ENCODE measurements around the gene SLC45A3.

SLC45A3 gene

GRCh38 chr1:205632669-205633169 lies 47.6 kb downstream of the SLC45A3 start:
- Histone ChIP-seq H3K4me3 (ENCODE audit: extremely low read depth, insufficient read depth, low read length, poor library complexity, severe bottlenecking) (peak overlapping the region; percentile 72), H3K4me1 (ENCODE audit: control insufficient read depth, insufficient read depth, low read length, poor library complexity, severe bottlenecking) (peaks cover 4% of the 10 kb centered on the region), H3K9me3 (ENCODE audit: control insufficient read depth, low read length) (no peaks in the 10 kb centered on the region), H3K27ac (ENCODE audit: low read depth, low read length, severe bottlenecking) (peak overlapping the region; percentile 97), H3K36me3 (ENCODE audit: control insufficient read depth, insufficient read depth, low read length) (peaks cover 12% of the 10 kb centered on the region)
- WGBS, 2 experiments (ENCODE audit: insufficient coverage in 2 of 2), result 86 to 100% methylated on average over 1 of the region's 3 CpGs

DNA sequence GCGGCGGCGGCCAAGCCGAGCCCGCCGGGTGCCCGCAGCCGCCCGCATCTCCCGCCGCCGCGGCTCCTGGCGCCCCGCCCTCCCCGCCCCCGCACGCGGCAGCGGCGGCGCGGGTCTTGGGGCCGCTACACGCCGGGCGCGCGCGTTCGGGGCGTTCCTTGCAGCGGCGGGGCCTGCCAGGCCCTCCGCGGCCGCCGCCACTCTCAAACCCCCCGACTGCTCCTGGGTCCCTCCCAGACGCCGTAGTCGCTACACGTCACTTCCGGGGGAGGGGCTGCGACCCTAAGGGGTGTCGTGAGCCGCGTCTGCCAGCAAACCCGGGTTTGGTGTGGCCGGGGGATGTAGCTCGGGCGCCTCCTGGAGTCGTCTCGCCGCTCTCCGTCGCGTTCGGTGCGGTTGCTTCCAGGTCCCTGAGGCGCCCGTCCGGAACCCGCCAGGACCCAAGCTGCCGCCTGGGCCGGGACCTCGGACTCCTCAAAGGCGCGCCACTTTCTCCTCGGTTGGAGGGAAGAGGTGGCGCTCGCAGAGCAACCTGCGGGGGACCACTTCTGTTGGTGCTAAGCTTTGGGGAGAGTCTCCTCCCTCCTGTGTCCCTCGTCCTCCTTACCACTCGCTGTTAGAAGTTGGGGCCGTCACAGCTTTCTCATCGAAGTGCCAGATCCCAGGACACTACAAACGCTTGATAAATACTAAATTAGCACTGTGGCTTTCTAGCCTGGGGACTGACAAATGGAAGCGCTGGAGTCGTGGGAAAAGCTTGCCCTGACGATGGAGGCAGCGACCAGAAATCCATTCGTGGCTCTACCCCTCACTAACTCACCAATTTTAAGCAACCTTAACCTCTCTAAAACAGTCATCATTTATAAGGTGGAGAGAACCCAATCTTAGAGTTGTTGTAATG lies 48.3 kb downstream of the SLC45A3 start, which contains the start of gene ELK4:
ELK4 (minus strand) TSS at position 244 of the 901 bp plus-strand sequence. CDS start 8,129 bp downstream, outside the sequence.
- WGBS, 2 experiments (ENCODE audit: insufficient coverage in 2 of 2), result 0 to 1% methylated on average over 52 to 70 of the region's 83 CpGs
- peaks cover 14% of the 10 kb centered on the region for H3K36me3 ChIP-seq (ENCODE audit: control insufficient read depth, insufficient read depth, low read length)

GRCh38 chr1:205631010-205631767 lies 49.1 kb downstream of the SLC45A3 start:
- H3K9me3 ChIP-seq (ENCODE audit: control insufficient read depth, low read length), result no peaks in the 10 kb centered on the region
- H3K4me3 ChIP-seq (ENCODE audit: extremely low read depth, insufficient read depth, low read length, poor library complexity, severe bottlenecking), result peak overlapping the region; percentile 72
- H3K36me3 ChIP-seq (ENCODE audit: control insufficient read depth, insufficient read depth, low read length), result peaks cover 22% of the 10 kb centered on the region
- WGBS, 2 experiments (ENCODE audit: insufficient coverage in 2 of 2), result 0% methylated on average over 39 to 52 of the region's 81 CpGs
- no peaks in the 10 kb centered on the region for H3K4me1 ChIP-seq (ENCODE audit: control insufficient read depth, insufficient read depth, low read length, poor library complexity, severe bottlenecking)
- H3K27ac ChIP-seq (ENCODE audit: low read depth, low read length, severe bottlenecking), result peak overlapping the region; percentile 97

More for the DNA sequence above, 48.3 kb downstream of the SLC45A3 start, which contains the start of gene ELK4:
- Histone ChIP-seq H3K9me3 (ENCODE audit: control insufficient read depth, low read length) (no peaks in the 10 kb centered on the region), H3K4me1 (ENCODE audit: control insufficient read depth, insufficient read depth, low read length, poor library complexity, severe bottlenecking) (peaks cover 2% of the 10 kb centered on the region), H3K27ac (ENCODE audit: low read depth, low read length, severe bottlenecking) (peak within 1 kb of the TSS; percentile 97), H3K4me3 (ENCODE audit: extremely low read depth, insufficient read depth, low read length, poor library complexity, severe bottlenecking) (peak within 1 kb of the TSS; percentile 72)

- H3K4me3 ChIP-seq (ENCODE audit: extremely low read depth, insufficient read depth, low read length, poor library complexity, severe bottlenecking), result peak overlapping the region; percentile 72
- peaks cover 27% of the 10 kb centered on the region for H3K36me3 ChIP-seq (ENCODE audit: control insufficient read depth, insufficient read depth, low read length)
- no CpG with 5 or more reads among the region's 3 CpGs for WGBS, 2 experiments (ENCODE audit: insufficient coverage in 2 of 2)
- no peaks in the 10 kb centered on the region for H3K4me1 ChIP-seq (ENCODE audit: control insufficient read depth, insufficient read depth, low read length, poor library complexity, severe bottlenecking)
- H3K9me3 ChIP-seq (ENCODE audit: control insufficient read depth, low read length), result no peaks in the 10 kb centered on the region
- H3K27ac ChIP-seq (ENCODE audit: low read depth, low read length, severe bottlenecking), result peak overlapping the region; percentile 97
Observed at GRCh38 chr1:205630651-205631009, 49.7 kb downstream of the SLC45A3 start.

GRCh38 chr1:205630241-205630640 lies 50.1 kb downstream of the SLC45A3 start:
- Histone ChIP-seq H3K4me1 (ENCODE audit: control insufficient read depth, insufficient read depth, low read length, poor library complexity, severe bottlenecking) (no peaks in the 10 kb centered on the region), H3K9me3 (ENCODE audit: control insufficient read depth, low read length) (no peaks in the 10 kb centered on the region), H3K4me3 (ENCODE audit: extremely low read depth, insufficient read depth, low read length, poor library complexity, severe bottlenecking) (peak overlapping the region; percentile 72), H3K27ac (ENCODE audit: low read depth, low read length, severe bottlenecking) (peak overlapping the region; percentile 97), H3K36me3 (ENCODE audit: control insufficient read depth, insufficient read depth, low read length) (peaks cover 27% of the 10 kb centered on the region)
- WGBS, 2 experiments (ENCODE audit: insufficient coverage in 2 of 2), result 37 to 40% methylated on average over 3 of the region's 3 CpGs

DNA sequence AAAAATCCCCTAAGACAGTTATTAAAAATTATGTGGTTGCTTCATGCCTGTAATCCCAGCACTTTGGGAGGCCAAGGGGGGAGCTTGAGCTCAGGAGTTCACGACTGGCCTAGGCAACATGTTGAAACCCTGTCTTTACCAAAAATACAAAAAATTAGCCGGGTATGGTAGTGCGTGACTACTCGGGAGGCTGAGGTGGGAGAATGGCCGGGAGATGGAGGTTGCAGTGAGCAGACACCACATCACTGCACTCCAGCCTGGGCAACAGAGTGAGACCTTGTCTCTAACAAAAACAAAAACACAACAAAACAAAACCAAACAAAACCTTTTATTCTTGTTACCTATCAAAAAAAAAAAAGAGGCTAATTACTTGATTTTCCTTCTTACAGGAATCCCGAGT lies 50.6 kb downstream of the SLC45A3 start:
- no peak overlapping the region for H3K4me3 ChIP-seq (ENCODE audit: extremely low read depth, insufficient read depth, low read length, poor library complexity, severe bottlenecking)
- H3K9me3 ChIP-seq (ENCODE audit: control insufficient read depth, low read length), result no peaks in the 10 kb centered on the region

DNA sequence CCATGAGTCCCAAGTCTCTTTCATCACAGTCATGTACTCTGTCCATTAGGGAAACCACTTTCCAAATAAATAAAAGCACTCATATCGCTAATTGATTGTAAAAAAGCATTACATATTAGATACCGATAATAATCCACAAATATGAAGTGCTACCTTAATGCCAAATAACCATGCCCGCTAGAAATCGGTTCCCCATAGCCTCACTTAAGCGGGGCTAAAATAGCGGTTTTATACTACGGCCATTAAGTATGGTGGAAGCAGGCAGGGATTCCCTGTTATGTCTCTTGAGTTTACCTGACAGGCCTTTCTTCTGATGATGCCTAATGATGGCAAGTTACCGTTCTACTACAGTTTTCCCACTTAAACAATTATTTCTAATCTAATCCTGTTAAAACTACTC lies 52.4 kb downstream of the SLC45A3 start:
- WGBS, 2 experiments (ENCODE audit: insufficient coverage in 2 of 2), result 93 to 100% methylated on average over 3 to 5 of the region's 8 CpGs
- Histone ChIP-seq H3K4me1 (ENCODE audit: control insufficient read depth, insufficient read depth, low read length, poor library complexity, severe bottlenecking) (no peaks in the 10 kb centered on the region), H3K9me3 (ENCODE audit: control insufficient read depth, low read length) (no peaks in the 10 kb centered on the region)

More for the DNA sequence above, 50.6 kb downstream of the SLC45A3 start:
- Histone ChIP-seq H3K27ac (ENCODE audit: low read depth, low read length, severe bottlenecking) (peak overlapping the region; percentile 97), H3K36me3 (ENCODE audit: control insufficient read depth, insufficient read depth, low read length) (peaks cover 28% of the 10 kb centered on the region), H3K4me1 (ENCODE audit: control insufficient read depth, insufficient read depth, low read length, poor library complexity, severe bottlenecking) (no peaks in the 10 kb centered on the region)
- 60 to 100% methylated on average over 1 of the region's 6 CpGs for WGBS, 2 experiments (ENCODE audit: insufficient coverage in 2 of 2)

DNA sequence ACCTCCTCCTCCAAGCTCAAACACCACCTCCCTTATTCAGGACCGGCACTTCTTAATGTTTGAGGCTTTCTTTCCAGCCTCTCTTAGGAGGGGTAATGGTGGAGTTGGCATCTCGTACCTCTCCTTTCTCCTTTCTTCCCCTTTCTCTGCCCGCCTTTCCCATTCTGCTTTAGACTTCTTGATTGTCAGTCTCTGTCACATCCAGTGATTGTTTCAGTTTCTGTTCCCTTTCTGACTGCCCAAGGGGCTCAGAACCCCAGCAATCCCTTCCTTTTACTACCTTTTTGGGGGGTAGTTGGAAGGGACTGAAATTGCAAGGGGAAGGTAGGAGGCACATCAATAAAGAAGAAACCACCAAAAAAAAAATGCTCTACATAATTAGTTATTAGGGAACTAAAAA lies 54.1 kb downstream of the SLC45A3 start:
- WGBS, 2 experiments (ENCODE audit: insufficient coverage in 2 of 2), result 73% methylated on average over 2 of the region's 3 CpGs; no CpG with 5 or more reads in 1 of the 2 experiments
- Histone ChIP-seq H3K36me3 (ENCODE audit: control insufficient read depth, insufficient read depth, low read length) (peaks cover 59% of the 10 kb centered on the region), H3K27ac (ENCODE audit: low read depth, low read length, severe bottlenecking) (no peak overlapping the region), H3K4me1 (ENCODE audit: control insufficient read depth, insufficient read depth, low read length, poor library complexity, severe bottlenecking) (no peaks in the 10 kb centered on the region), H3K9me3 (ENCODE audit: control insufficient read depth, low read length) (no peaks in the 10 kb centered on the region), H3K4me3 (ENCODE audit: extremely low read depth, insufficient read depth, low read length, poor library complexity, severe bottlenecking) (no peak overlapping the region)

More for the DNA sequence above, 52.4 kb downstream of the SLC45A3 start:
- peaks cover 46% of the 10 kb centered on the region for H3K36me3 ChIP-seq (ENCODE audit: control insufficient read depth, insufficient read depth, low read length)
- H3K4me3 ChIP-seq (ENCODE audit: extremely low read depth, insufficient read depth, low read length, poor library complexity, severe bottlenecking), result no peak overlapping the region
- H3K27ac ChIP-seq (ENCODE audit: low read depth, low read length, severe bottlenecking), result no peak overlapping the region

DNA sequence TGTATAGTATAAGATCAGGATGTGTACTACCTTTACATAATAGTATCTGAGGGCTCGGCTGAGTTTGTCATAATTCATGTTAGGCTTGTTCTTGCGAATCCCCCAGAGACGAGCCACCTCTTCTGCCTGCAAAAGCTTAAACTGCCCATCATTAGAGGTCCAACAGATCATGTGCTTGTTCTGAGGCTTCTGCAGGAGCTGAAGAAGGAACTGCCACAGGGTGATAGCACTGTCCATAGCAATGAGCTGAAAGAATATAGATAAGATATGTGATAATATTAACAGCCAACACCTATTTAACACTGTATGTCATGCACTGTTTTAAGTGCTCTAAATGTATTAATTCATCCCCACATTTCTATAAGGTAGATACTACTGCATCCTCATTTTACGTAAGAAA lies 56.7 kb downstream of the SLC45A3 start:
- Histone ChIP-seq H3K4me1 (ENCODE audit: control insufficient read depth, insufficient read depth, low read length, poor library complexity, severe bottlenecking) (no peaks in the 10 kb centered on the region), H3K9me3 (ENCODE audit: control insufficient read depth, low read length) (no peaks in the 10 kb centered on the region), H3K36me3 (ENCODE audit: control insufficient read depth, insufficient read depth, low read length) (peaks cover 78% of the 10 kb centered on the region), H3K27ac (ENCODE audit: low read depth, low read length, severe bottlenecking) (no peak overlapping the region), H3K4me3 (ENCODE audit: extremely low read depth, insufficient read depth, low read length, poor library complexity, severe bottlenecking) (no peak overlapping the region)
- WGBS, 2 experiments (ENCODE audit: insufficient coverage in 2 of 2), result 89 to 100% methylated on average over 2 of the region's 4 CpGs

DNA sequence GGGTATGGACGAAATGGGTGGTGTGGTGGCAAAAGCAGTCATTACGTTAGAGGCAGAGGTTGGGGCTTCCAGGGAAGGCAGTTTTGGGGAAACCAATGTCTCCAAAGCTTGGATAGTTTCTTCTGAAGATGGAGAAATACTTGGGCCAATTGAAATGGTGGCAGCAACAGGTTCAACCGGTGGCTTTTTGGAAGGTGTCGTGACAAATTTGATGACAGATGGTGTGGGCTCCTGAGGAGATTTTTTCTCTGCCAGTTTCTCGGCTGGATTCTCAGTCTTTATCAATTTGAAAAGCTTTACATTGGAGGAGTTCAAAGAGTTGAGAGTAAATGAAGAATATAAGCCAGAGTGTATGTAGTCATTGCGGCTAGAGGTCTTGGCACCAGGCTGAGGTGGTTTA lies 60.0 kb downstream of the SLC45A3 start:
- H3K4me3 ChIP-seq (ENCODE audit: extremely low read depth, insufficient read depth, low read length, poor library complexity, severe bottlenecking), result no peak overlapping the region
- H3K27ac ChIP-seq (ENCODE audit: low read depth, low read length, severe bottlenecking), result no peak overlapping the region
- peaks cover 85% of the 10 kb centered on the region for H3K36me3 ChIP-seq (ENCODE audit: control insufficient read depth, insufficient read depth, low read length)
- H3K9me3 ChIP-seq (ENCODE audit: control insufficient read depth, low read length), result no peaks in the 10 kb centered on the region
- no peaks in the 10 kb centered on the region for H3K4me1 ChIP-seq (ENCODE audit: control insufficient read depth, insufficient read depth, low read length, poor library complexity, severe bottlenecking)
- 95 to 98% methylated on average over 5 to 6 of the region's 6 CpGs for WGBS, 2 experiments (ENCODE audit: insufficient coverage in 2 of 2)

All from mesodermal cell (in vitro differentiated cells).